ENCODE data around the gene CCRL2.
"Not testable (repeated sequence)": the region's sequence is repeated elsewhere in the genome, so short reads cannot be mapped to it uniquely, and the experiment has no call there.

CCRL2 gene

DNA sequence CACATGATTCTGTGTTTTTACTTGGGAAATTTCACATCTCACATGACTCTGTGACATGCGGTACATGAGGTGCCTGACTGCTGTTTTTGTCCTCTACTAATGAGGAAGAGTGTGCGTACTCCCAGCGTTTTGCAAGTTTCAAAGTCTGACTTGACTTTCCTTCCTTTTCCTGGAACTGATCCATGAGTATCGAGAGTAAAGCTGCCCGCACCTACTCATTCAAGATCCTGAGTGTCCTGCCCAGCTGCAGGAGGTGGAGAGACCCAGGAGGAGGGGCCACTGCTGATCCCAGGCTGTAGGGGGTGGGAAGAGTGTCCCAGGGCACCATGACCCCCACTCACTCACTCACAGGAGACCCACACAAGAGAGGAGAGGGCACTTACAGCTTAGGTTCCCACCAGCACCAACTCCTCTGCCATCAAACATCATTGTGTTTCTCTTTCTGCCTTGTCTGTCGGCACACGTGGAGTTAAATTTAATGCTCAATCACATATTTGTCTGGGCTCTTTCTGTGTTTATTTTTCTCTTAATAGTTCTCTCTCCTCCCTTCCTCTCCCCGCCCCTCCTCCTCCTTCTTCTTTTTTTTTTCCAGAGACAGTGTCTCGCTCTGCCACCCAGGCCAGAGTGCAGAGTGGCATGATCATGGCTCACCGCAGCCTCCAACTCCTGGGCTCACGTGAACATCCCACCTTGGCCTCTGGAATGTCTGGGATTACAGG lies 1.6 kb upstream of the CCRL2 start:
- FAIRE-seq, result no peak

DNA sequence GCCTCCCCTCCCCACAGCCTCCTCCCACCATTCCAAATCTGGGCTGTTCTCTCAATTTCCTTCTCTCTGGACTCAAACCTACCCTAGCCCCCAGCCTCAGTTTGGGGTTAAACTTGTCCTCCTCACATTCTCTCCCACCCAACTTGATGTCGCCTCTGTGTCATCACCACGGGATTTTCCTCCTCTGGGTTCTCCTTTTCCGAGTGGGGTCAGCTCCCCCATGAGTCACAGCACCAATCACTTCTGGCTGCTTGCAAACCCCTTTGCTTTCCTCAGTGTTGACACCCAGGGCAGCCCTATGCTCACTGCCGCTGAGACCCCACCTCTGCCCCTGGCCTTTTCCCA lies 644 bp upstream of the CCRL2 start:
- DNase-seq (ENCODE audit: low spot score), result no peak
- no peak for FAIRE-seq

More for the DNA sequence above, 1.6 kb upstream of the CCRL2 start:
- DNase-seq (ENCODE audit: low spot score), result peak; percentile 33

DNA sequence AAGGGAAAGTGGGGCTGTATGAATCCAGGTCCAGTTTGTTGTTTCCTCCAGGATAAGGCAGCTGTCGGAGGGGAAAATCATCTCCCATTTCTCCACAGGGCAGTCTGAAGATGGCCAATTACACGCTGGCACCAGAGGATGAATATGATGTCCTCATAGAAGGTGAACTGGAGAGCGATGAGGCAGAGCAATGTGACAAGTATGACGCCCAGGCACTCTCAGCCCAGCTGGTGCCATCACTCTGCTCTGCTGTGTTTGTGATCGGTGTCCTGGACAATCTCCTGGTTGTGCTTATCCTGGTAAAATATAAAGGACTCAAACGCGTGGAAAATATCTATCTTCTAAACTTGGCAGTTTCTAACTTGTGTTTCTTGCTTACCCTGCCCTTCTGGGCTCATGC lies 911 bp downstream of the CCRL2 start:
- no peak for DNase-seq (ENCODE audit: low spot score)
- no peak for FAIRE-seq

DNA sequence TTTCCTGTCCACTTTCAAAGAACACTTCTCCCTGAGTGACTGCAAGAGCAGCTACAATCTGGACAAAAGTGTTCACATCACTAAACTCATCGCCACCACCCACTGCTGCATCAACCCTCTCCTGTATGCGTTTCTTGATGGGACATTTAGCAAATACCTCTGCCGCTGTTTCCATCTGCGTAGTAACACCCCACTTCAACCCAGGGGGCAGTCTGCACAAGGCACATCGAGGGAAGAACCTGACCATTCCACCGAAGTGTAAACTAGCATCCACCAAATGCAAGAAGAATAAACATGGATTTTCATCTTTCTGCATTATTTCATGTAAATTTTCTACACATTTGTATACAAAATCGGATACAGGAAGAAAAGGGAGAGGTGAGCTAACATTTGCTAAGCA lies 1.8 kb downstream of the CCRL2 start:
- no peak for DNase-seq (ENCODE audit: low spot score)
- no peak for FAIRE-seq

DNA sequence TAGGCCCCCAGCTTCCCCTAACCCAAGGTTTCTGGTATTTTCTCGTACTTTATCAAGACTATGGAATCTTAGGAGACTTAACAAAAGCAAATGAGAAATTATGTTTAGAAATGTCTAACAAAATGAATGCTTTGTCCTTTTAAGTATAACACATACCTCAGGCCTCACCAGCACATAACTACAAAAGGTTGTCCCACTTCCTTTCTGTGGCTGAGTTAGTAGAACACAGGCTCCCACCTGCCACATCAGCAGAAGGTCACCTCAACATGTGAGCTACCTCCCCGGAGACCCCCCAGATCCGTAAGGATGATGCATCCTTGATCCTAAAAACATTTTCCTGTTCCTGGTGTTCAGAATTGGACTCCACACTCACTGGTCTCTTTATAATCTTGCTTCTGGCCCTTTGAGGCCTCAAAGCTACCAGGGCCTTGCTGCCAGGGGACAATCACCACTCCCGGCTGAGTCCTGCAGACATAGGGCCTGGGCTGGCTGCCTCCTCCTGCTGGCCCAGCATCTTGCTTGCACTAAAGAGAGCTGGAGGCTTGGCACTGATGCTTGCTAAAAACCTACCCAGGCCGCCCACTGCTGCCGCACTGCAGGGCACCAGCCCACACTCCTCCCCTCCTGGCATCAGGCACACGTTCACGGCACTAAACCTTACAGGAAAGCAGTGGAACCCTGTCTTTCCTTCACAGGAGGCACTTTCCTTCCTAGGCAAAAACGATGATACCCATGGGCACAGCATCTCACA lies 2.9 kb downstream of the CCRL2 start:
- FAIRE-seq (no peak), DNase-seq (ENCODE audit: low spot score) (no peak)

DNA sequence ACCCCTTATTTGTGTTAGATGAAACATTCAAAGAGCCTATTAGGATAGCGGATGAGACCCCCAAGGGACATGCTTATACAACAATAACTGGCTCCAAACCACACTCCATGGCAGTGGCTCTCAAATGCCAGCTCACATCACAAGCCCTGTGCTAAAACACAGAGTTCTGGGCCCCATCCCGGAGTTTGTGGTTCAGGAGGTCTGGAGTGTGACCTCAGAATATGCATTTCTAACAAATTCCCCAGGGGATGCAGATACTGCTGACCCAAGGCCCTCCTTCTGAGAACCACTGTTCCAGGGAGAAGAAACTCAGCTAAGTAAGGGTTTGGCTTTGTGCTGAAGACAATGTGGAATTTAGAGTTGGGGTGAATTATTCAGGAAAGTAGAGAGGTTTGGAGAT lies 3.6 kb downstream of the CCRL2 start:
- FAIRE-seq (no peak), DNase-seq (ENCODE audit: low spot score) (no peak)

DNA sequence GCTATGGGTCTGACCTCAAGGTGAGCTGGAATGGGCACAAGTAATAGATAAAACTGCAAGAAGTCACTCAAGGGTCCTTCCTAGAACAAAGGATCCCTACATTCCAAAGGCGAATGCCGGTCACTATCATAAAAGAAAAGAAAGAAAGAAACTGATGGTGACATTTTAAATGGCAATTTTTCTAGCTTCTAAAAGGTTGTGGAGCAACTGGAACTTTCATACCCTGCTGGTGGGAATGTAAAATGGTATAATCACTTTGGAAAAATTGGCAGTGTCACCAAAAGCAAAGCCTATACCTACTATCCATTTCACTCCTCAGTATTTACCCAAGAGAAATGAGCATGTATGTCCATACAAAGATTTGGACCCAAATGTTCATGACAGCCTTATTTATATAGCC lies 4.2 kb downstream of the CCRL2 start:
- FAIRE-seq, result no peak
- no peak for DNase-seq (ENCODE audit: low spot score)

DNA sequence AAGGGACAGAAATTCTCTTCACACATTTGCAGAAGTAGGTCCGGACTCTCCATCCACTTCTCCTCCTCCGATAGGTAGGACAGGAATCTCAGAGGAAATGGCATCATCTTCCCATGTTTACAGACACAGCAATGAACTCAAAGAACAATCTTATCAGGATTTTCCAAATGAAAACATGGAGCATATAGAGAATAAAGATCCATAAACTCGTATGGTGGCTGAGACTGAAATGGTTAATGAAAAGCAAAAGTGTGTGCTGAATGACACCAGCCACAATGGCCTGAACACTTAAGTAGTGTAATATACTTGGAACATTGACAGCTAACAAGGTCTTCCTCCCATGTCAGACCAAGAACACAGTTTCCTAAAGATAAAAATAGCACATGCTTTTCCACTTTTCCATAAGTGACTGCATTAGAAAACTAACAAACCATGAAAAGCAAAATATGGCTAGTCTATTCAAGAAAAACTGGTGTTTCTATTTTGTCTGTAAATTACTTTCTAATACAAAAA lies 5.8 kb downstream of the CCRL2 start:
- no peak for FAIRE-seq

DNA sequence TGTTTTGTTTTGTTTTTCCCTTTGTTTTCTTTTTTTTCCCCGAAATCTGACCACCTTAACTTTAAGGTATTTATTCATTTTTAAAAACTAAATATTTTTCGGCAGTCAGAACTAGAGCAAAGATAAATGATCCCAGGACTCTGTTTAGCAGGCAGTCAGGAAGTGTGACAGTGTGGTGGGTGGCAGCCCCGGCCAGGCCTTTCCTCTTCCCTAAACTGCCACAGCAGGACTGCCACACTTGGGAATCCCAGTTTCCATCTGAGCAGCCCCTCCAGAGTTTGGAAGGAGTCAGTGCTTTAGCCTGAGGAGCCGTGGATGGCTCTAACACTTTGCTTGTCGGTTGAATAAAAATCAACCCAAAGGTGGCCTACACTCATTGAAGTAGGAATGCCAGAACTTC lies 6.9 kb downstream of the CCRL2 start:
- FAIRE-seq, result no peak
- DNase-seq (ENCODE audit: low spot score), result no peak

More for the DNA sequence above, 5.8 kb downstream of the CCRL2 start:
- no peak for DNase-seq (ENCODE audit: low spot score)

DNA sequence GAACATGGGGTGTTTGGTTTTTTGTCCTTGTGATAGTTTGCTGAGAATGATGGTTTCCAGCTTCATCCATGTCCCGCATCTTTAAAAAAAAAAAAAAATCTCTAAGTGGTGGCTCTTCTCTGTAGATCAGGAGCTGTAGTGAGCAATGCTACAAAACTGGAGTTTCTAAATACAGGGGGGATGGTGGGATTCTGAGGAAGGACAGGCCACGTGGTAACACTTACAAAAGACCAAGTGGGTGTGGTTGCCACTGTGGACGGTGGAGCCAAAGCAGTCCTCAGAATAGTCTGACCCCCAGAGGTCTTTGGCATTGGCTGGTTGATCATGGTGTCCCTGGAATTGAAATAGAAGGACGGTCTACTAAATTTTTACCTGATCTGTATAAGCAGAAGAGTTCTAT lies 7.7 kb downstream of the CCRL2 start:
- DNase-seq (ENCODE audit: low spot score), result no peak
- FAIRE-seq, result no peak

DNA sequence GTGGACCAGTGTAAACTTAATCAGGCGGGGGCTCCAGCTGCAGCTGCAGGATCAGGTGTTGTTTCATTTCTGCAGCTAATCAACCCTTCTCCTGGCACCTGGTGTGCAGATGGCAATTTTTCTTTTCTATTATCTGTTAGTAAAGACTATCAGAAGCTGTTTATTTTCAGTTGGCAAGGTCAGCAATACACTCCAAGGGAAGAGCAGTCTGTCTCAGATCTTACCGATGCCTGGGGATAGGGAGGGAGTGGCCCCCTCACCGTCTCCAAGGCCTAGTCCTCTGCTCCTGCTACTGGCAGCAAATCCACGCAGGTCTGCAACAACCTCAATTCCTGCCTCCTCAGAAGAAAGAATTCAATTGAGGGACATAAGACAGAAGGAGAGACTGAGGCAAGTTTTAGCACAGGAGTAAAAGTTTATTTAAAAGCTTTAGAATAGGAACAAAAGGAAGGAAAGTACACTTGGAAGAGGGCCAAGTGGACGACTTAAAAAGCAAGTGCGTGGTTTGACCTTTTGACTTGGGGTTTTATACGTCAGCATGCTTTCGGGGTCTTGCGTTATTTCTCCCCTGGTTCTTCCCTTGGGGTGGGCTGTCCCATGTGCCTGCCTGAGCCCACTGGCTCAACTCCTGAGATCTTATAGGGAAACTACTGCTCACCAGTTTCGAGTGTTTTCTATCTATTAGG lies 9.2 kb downstream of the CCRL2 start:
- DNase-seq (ENCODE audit: low spot score) (no peak), FAIRE-seq (no peak)

DNA sequence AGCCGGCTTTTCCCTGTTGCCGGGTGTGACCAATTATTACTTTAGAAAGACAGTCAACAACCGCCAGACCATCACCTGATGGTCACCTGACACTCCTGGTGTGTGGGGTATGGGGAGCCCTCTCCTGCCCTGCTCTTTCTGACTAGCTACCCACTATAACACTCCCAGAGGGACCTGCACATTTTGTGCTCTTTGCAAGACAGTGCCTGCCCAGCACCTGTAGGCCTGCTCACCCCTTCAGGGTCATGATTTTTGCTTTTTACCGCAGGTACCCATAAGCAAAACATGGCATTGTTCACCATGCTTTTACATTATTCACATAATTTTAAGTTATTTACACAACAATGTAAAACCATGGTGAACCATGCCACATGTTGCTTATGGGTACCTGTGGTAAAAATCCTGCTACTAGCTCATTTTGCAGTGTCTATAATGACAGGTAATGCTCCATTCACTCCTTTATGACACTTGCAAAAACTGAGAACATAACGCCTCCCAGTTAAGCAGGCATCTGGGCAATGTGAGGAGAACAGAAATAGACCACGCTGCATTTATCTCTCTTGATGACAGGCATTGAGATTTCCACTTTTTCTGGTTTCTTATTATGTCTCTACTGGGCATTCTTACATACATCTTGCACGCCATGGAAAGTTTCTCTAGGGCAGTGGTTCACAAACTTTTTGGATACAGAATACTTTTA lies 9.9 kb downstream of the CCRL2 start:
- no peak for FAIRE-seq
- no peak for DNase-seq (ENCODE audit: low spot score)

DNA sequence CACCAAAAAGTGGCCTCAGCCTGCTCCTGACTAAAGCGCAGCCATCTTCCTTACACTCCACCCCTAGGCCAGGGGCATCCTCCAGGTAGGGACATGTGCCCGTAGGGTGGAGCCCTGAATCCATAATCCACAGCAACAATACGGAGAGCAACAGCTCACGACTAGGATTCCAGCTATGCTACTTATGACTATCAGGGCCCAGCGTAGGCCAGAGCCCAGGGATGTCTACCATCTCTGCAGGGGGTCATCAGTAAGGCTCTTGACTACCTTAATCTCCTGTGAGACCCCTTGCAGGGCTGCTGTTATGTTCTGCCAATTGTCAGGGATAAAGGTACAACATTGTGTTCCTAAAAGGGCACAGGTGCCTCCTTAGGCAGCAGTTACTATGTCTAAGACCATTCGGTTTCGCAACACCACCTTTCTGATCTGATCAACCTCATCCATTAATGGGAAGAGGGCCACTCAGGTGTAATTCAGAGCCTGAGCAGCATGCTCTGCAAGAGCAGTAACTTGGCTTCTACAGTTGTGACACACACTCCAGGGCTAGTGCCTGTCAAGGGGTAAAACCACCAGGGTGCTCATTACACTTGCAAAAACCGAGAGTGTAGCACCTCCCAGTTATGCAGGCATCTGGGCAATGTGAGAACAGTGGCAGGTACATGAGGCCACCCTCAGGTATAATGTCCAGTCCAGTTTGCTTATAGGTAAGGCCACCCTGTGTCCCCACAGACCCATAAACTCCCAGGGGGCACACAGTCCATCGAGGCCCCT lies 11.0 kb downstream of the CCRL2 start:
- no peak for FAIRE-seq
- no peak for DNase-seq (ENCODE audit: low spot score)

DNA sequence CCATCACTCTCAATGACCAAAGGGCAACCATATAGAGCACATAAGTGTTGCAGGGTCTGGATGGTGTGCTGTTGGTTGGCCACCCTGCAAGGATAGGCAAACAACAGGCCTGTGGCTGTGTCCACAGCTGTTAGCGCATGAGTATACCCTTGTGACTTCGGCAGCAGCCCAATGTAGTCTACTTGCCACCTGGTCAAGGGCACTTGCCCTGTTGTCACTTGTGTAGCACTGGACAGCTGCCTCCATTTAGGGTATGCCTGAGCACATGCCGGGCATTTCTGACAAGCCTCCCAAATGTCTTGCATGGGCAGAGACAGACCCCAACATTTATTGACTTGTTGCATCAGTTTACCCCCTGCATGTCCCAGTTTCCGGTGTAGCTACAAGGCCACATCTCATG lies 12.8 kb downstream of the CCRL2 start:
- no peak for DNase-seq (ENCODE audit: low spot score)
- FAIRE-seq, result peak; percentile 79

DNA sequence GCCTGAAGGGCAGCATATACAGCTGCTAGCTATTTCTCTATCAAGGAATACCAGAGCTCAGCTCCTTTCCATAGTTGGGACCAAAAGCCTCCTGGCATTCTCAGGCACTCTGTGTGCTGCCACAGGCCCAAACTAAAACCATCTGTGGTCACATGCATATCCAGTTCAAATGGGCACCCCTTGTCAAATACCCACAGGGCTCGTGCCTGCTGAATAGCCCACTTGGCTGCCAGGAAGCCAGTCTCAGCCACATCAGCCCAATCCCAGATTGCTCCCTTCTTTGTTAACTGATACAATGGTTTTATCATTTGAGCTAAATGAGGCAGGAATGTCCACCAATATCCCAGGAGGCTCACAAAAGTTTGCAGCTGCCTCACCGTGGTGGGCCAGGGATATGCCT lies 13.9 kb downstream of the CCRL2 start:
- no peak for FAIRE-seq
- no peak for DNase-seq (ENCODE audit: low spot score)

DNA sequence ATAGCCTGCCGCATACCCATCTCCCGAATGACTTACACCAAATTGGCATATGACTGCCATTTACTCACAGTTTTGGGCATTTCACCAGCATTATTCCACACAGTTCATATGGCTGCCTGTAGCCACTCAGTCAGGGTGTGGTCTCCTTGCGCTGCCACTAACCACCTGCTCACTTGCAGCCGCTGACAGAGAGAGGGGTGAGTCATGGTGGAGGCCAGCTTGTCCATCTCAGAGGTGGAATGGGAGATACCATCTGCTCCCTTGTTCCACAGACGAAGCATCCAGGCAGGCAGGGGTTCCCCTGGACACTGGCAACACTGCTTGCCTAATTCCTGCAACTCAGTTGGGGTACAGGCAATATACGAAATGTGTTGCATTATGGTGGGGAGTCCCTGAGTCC lies 15.6 kb downstream of the CCRL2 start:
- peak; percentile 82 for DNase-seq (ENCODE audit: low spot score)
- peak; percentile 59 for FAIRE-seq

DNA sequence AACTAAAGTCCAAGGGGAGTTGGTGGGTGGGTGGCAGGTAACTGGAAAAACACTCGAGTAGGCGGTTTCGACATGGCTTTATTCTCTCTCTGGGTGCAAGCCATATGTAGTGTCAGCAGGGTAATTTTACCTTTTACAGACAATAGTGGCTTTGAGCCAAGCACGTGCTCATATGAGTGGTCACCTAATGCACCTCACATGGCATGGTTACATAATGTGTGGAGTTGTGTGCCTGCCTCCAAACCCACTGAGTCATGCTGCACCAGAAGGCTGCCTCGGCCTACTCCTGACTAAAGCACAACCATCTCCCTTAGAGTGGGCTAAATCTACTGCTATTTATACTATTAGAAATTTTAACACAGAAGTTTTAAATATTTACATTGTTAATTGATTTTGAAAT lies 16.5 kb downstream of the CCRL2 start:
- DNase-seq (ENCODE audit: low spot score), result peak; percentile 54
- peak; percentile 94 for FAIRE-seq

DNA sequence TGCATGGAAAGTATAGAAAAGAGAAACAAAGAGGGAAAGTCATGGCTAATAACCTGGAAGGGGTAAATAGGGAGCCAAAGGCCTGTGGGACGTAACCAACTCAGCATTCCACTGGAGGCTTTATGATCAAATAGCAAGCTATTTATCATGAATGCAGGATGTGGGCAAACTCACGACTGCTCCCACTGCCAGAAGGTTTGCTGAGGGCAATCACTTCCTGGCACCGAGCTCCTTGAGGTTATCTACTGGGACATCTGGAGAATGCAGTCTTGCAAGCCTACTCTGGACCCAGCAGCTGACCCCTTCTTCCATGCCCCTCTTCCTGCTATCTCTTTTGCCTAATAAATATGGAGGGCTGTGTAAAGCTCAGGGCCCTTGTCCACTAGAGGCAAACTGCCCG lies 19.4 kb downstream of the CCRL2 start:
- FAIRE-seq; DNase-seq (ENCODE audit: low spot score): not testable (repeated sequence)

DNA sequence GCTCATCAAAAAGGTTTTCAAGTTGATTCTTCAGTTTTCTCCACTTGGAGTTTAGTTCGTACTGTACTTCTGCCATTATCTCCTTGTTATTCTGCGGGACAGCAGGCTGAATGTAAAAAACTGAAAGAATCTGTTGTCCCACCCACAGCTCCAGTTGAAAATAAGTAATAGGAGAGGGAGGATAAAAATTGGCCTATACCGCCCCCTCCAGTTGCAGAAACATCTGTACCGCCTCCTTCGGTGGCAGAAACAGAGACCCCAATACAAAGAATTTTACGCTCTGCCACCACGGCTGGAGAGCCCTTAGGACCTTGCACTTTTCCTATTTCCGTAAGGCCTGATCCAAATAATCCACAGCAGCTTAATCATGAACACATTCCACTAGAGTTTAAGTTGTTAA lies 20.3 kb downstream of the CCRL2 start:
- FAIRE-seq, result not testable (repeated sequence)

DNA sequence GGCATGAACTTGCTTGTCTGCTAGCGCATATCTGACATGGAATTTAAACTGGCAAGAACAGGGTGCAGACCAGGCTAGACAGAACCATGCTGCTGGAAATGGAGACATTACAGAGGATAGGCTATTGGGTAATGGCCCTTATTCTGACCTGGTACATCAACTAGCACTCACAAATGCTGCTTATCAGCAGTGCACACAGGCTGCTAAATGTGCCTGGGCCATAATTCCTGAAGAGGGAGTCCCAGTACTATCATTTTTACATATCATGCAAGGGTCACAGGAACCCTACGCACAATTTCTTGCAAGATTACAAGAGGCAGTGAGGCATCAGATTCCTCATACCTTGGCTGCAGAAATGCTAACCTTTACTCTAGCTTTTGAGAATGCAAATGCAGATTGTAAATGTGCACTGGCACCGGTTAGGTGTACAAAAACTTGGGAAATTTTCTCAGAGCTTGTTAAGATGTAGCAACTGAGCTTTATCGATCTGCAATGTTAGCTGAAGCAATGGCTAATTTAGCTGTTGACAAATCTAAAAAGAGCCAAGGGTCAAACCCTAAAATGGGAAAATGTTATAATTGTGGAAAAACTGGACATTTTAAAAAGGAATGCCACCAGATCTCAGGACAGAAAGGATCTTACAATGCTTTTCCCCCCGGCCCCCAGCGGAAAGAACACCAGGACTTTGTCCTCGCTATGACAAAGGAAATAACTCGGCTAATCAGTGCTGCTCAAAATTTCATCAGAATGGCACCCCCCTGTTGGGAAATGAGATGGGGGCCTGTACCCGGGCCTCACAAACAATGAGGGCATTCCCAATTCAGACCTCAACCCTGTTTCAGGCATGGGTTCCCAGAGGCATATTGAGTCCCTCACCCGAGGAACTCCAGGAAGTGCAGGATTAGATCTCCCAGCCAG lies 21.1 kb downstream of the CCRL2 start:
- FAIRE-seq (peak; percentile 69), DNase-seq (ENCODE audit: low spot score) (no peak)

More for the DNA sequence above, 20.3 kb downstream of the CCRL2 start:
- not testable (repeated sequence) for DNase-seq (ENCODE audit: low spot score)

Measured in urothelium cell line (cell line).